ENCODE measurements around the gene EGFR.

Gene EGFR

GRCh38 chr7:55194522-55194921, 175.7 kb downstream of the EGFR start:
- no peak for DNase-seq

GRCh38 chr7:55198634-55199392, 180.0 kb downstream of the EGFR start:
- DNase-seq, result no peak

GRCh38 chr7:55199418-55199817, 180.6 kb downstream of the EGFR start:
- no peak for DNase-seq

GRCh38 chr7:55200441-55200840, 181.6 kb downstream of the EGFR start:
- DNase-seq, result no peak

GRCh38 chr7:55202150-55202913, 183.5 kb downstream of the EGFR start:
- DNase-seq, result no peak

- DNase-seq, result no peak
Observed at GRCh38 chr7:55203300-55203699, 184.5 kb downstream of the EGFR start.

GRCh38 chr7:55205124-55205955, 186.5 kb downstream of the EGFR start:
- no peak for DNase-seq

- DNase-seq, result no peak
Observed at GRCh38 chr7:55206235-55207029, 187.6 kb downstream of the EGFR start.

- no peak for DNase-seq
Observed at GRCh38 chr7:55207436-55208125, 188.8 kb downstream of the EGFR start.

GRCh38 chr7:55209366-55209765, 190.5 kb downstream of the EGFR start:
- DNase-seq, result no peak

GRCh38 chr7:55210176-55210575, 191.4 kb downstream of the EGFR start:
- no peak for DNase-seq

GRCh38 chr7:55210716-55211115, 191.9 kb downstream of the EGFR start:
- DNase-seq, result no peak

- DNase-seq, result no peak
Observed at GRCh38 chr7:55211726-55212125, 192.9 kb downstream of the EGFR start.

GRCh38 chr7:55212176-55212575, 193.4 kb downstream of the EGFR start:
- no peak for DNase-seq

GRCh38 chr7:55212838-55213237, 194.0 kb downstream of the EGFR start:
- DNase-seq, result no peak

- no peak for DNase-seq
Observed at GRCh38 chr7:55214707-55215106, 195.9 kb downstream of the EGFR start.

- DNase-seq, result no peak
Observed at GRCh38 chr7:55223023-55223422, 204.2 kb downstream of the EGFR start.

- no peak for DNase-seq
Observed at GRCh38 chr7:55224111-55224510, 205.3 kb downstream of the EGFR start.

- no peak for DNase-seq
Observed at GRCh38 chr7:55224810-55225209, 206.0 kb downstream of the EGFR start.

GRCh38 chr7:55230014-55230413, 211.2 kb downstream of the EGFR start:
- no peak for DNase-seq

GRCh38 chr7:55231736-55232280, 213.0 kb downstream of the EGFR start:
- DNase-seq, result no peak

- DNase-seq, result no peak
Observed at GRCh38 chr7:55233001-55233400, 214.2 kb downstream of the EGFR start.
